Measurements from ENCODE around the gene TDP1.
A peak's percentile ranks its signal among the peaks of the same experiment; 100 is the strongest.

The TDP1 gene

GRCh38 chr14:89955745-89956660 is at the start of gene TDP1:
Gene TDP1, plus strand, starts transcription at chr14:89955927. Its CDS starts 7,188 bp downstream, at chr14:89963115.
- peak; percentile 94 for DNase-seq

GRCh38 chr14:89906000-89906399 is 49.7 kb upstream of the TDP1 start:
- no peak for DNase-seq

- DNase-seq = no peak
Measured at GRCh38 chr14:89907655-89908054, 48.1 kb upstream of the TDP1 start.

- DNase-seq = no peak
Measured at GRCh38 chr14:89908712-89909450, 46.8 kb upstream of the TDP1 start.

- no peak for DNase-seq
Measured at GRCh38 chr14:89909586-89909985, 46.1 kb upstream of the TDP1 start.

GRCh38 chr14:89910691-89911009 is 45.1 kb upstream of the TDP1 start:
- no peak for DNase-seq

- no peak for DNase-seq
Measured at GRCh38 chr14:89911010-89911919, 44.5 kb upstream of the TDP1 start.

- no peak for DNase-seq
Measured at GRCh38 chr14:89912221-89912620, 43.5 kb upstream of the TDP1 start.

GRCh38 chr14:89912667-89913211 is 43.0 kb upstream of the TDP1 start:
- no peak for DNase-seq

- peak; percentile 46 for DNase-seq
Measured at GRCh38 chr14:89915114-89915878, 40.4 kb upstream of the TDP1 start.

- no peak for DNase-seq
Measured at GRCh38 chr14:89918721-89919120, 37.0 kb upstream of the TDP1 start.

GRCh38 chr14:89920056-89920455 is 35.7 kb upstream of the TDP1 start:
- DNase-seq = no peak

- no peak for DNase-seq
Measured at GRCh38 chr14:89921346-89921745, 34.4 kb upstream of the TDP1 start.

- DNase-seq = no peak
Measured at GRCh38 chr14:89922031-89922907, 33.5 kb upstream of the TDP1 start.

GRCh38 chr14:89924268-89924667 is 31.5 kb upstream of the TDP1 start:
- DNase-seq = no peak

GRCh38 chr14:89926694-89927093 is 29.0 kb upstream of the TDP1 start:
- DNase-seq = no peak

GRCh38 chr14:89927186-89927865 is 28.4 kb upstream of the TDP1 start:
- DNase-seq = no peak

- DNase-seq = no peak
Measured at GRCh38 chr14:89933002-89933401, 22.7 kb upstream of the TDP1 start.

- peak; percentile 27 for DNase-seq
Measured at GRCh38 chr14:89936654-89937185, 19.0 kb upstream of the TDP1 start.

- DNase-seq = no peak
Measured at GRCh38 chr14:89941830-89942377, 13.8 kb upstream of the TDP1 start.

Data from NCI-H524 treated with DMSO at 0.1 percent for 48 hours (cell line).